NCI-H146 treated with DMSO at 0.1 percent for 48 hours (cell line): ENCODE results near the gene ROM1.
"Not testable (repeated sequence)": the region's sequence is repeated elsewhere in the genome, so short reads cannot be mapped to it uniquely, and the experiment has no call there.

Source experiments
- DNase-seq: peaks from one replicate; lab custom pipeline; 2025; ENCODE audit not compliant: unreplicated experiment; lab: John Stamatoyannopoulos, UW

The ROM1 gene

DNA sequence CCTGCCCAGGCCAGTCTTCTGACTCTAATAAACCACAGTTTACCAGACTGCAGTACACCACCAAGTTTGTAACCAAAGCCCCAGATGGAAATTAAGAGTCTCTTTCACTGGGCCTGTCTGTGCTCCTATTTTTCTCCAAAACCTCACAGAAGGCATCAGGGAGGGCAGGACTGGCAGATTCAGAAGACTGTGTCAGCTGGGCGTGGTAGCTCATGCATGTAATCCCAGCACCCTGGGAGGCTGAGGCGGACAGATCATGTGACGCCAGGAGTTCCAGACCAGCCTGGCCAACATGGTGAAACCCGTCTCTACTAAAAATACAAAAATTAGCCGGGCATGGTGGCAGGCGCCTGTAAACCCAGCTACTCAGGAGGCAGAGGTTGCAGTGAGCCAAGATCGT, 27.7 kb upstream of the ROM1 start:
- not testable (repeated sequence) for DNase-seq

DNA sequence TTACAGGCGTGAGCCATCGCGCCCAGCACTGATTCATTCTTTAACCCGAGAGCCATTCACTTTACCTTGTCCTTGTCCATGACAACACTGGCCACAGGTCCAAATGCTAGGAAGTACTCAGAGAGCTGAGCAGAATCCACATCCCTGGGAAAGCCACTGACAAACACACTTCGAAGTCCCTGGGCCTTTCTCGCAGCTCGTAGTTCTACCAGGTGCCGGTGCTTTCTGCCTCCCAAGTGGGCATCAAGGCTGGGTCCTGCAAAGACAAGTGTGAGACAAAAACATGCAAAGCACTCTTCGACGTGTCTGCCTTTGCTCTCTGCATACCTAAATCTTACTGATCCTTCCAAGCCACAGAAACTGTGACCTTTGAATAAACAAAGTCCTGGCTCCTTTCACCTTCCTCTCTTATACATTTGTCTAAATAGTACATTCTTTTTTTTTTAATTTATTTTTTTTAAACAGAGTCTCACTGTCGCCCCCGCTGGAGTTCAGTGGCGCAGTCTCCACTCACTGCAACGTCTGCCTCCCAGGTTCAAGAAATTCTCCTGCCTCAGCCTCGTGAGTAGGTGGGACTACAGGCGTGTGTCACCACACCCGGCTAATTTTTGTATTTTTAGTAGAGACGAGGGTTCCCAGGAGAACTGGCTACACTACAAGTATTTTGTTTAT, 24.0 kb upstream of the ROM1 start:
- DNase-seq, result no peak

DNA sequence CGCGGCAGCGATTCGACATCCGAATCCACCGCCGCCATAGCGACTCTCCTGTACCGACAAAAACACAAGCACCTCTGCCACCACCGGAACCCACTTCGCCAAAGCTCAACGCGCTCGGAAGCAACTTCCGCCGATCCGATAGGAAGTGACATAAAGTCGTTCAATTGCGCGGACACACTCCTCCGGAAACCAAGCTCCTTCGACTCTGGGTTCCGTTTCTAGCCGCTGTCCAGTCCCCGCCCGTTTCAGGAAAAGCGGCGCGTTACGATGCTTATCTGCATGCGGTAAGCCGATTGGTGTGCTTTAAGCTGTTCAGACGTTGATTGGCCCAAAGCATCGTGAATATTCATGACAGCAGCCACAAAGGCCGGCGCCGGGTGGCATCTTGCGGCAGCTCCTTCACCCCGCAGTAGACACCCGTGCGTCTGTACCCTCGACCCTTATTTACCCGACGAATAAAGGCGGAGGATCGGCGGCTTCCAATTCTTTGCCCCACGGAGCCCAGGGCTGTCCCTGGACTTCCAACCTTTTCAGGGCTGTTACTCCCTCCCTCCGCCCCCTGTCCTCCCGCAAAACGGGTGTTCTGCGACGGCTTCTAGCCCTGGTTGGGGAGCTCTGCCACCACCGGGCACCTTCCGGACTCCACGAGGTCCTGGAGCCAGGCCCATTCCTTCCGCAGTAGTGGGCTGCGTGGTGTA, 21.5 kb upstream of the ROM1 start, which contains the start of gene TUT1:
TUT1 (minus strand) TSS at position 76 of the 698 bp plus-strand sequence; CDS start at position 38, 38 bp downstream.
- peak; percentile 98 for DNase-seq

DNA sequence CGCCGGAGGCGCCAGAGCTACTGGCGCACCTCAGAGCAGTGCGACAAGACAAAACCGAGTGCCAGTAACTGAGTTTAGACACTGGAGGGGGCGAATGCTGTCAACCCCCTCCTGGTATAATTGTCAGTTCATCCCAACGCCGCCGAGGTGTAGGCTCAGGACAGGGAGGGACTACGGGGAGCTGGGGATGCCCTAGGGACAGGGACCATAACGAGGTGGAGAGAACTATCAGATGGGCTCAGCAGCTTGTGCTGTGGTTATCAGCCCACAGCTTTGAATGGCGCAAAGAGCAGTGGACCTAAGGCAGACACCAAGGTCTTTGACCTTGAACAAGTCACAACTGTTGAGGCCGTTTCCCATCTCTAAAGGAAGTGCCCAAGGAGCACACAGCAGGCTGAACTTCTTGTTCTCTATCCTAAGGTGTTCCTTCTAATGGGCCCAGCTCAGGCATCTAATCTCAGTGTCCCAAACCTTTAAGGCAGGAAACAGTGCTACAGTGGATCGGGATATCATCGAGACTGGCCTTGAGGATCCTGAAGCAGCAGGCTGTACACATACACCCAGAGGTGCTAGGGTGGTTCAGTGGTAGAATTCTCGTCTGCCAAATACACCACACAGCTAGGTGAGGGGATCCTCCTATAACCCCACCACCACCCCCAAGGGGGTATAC, 20.8 kb upstream of the ROM1 start:
- DNase-seq, result no peak

DNA sequence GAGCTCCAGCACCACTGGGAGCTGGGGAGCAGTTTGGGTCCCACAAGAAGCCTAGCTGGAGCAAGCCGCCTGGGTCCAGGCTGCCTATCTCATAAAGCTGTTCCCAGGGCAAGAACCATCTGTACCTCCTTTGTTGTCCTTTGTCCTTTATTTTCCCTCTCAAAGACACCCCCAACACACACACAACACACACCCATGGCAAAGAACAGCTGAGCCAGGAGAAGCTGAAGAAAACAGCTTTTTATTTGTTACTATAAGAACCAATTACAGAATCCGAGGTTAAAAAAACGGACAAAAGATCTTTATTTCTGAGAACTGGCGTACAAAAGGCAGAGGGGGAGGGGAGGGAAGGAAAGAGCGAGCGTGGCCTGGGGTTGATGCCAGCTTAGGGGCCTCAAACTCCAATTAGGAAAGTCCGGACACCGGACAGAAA, 20.1 kb upstream of the ROM1 start:
- DNase-seq, result no peak

DNA sequence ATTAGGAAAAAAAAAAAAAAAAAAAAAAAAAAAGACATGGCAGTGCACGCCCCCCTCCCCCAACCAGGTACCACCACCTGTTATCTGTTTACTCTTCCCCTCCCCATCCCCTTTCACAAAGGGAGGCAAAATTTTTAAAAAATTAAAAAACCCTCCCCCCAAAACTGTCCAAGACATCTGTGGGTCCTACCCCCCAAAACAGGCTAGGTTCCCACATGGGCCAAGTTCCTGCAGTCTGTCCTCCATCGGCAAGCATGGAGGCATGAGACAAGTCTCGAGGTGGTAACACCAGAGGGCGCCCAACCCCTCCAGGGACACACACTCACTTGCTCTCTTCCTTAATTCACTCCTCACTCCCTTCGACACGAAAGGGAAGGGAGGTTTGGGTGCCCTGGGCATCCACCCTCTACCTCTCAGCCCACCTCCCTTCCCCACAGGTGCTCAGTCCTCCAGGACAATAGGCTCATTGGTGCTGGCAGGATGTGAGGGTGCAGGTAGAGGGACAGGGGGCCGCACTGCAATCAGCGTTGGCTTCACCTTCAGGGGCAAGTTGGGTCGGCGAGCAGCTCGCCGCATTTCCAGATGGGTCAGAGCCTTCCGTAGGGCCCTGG, 19.5 kb upstream of the ROM1 start:
- no peak for DNase-seq

DNA sequence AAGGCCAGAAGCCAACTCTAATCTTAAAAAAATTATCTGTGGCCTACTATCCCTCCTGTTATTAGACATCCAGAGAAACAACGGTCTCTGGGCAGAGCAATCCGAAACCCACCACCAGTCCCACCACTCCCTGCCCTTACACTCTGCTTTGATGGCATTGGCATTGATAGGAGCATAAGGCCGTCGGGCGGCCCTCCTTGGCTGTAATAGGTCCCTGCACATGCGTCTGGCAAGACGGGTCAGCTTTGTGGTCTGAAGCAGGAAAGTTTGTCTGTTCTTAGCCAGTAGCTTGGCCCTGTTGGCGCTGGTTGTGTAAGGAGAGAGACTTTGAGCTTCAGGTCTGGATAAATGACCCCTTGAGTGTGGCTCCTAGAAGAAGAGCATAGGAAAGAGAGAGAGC, 17.9 kb upstream of the ROM1 start:
- no peak for DNase-seq

DNA sequence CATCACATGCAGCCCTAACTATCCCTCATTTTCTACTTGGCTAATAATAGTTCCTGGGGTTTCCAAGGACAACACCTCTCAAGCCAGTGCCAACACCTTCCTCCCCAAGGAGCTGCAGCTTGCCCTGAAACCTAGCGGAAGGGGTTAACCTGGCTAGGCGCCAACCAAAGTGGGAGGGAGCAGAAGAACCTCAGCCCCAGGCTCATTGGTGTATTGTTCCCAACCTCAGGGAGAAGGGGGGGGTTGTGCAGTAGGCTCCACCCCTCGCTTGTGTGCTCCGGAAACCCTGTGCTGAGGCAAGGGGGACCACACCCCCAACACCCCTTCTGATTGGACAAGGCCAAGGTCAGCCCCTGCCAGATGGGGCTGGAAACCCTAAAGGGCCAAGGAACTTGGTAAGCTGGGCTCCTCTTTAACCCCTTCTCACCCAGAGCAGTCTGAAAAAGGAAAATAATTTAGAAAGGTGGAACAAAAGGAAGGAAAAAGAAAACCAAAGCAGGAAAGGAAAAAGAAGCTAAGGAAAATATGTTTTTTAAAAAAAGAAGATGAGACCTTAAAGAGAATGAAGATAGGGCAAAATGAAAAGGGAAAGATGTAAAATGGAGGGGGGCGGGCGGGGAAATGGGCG, 13.9 kb upstream of the ROM1 start:
- no peak for DNase-seq

DNA sequence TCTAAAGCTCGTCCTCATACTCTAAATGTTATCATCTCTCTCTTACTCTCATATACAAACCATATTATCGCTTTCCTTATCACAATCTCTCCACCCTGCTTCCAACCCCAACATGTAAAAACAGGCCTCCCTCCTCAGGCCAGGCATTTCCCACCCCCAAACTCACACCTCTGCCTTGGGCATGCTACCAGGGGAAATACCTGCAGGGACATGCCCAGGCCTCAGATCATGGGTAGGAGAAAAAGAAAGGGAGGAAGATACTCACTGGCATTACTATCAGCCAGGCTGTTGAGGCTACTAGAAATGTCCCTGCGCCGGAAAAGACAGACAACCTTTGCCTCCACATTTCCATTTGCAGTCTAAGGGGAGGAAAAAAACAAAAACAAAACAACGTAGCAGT, 13.2 kb upstream of the ROM1 start:
- no peak for DNase-seq

DNA sequence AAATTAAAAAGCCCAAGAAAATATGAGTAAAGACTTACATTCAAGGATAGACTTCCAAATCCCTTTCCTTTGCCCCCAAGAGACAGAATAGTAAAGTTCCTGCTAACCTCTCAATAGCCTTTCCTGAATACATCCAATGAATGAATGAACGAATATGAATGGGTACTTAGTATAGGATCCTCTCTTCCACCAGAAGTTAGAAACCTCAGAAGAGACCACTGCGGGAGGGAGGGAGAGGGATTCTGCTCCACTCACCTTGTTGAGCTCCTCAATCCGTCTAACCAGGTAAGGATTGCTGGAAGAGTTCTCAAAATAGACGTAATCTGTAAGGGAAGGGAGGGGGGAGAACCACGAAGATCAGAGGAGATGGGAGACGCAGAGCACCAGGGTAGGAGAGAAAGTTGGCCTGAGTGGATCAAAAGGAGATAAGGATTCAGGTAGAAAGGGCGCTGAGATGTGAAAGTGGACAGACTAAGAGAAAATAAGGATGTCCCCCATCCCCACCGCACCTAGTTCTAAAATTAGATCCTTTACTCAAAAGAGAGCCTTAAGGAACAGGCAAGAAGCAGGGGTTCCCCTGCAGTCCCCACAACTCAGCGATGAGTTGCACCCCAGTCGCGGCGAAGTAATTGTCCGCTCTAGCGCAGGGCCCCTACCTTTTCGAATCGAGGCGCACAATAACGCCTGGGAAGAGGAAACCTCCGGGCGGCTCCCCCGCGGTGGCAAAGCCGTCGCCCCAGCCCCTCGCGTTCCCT, 12.5 kb upstream of the ROM1 start:
- no peak for DNase-seq

DNA sequence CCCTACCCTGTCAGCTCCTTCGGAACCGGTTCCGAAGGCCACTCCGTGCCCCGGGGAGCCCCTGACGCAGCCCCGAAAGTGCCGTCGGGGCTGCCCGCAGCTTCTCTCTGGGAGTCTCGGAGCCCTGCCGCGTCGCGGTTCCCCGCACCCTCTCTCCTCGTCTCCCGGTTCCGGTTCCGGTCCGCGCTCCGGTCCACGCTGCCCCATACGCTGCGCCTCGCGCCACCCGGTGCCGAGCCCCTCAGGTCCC, 12.0 kb upstream of the ROM1 start:
- peak; percentile 7 for DNase-seq

DNA sequence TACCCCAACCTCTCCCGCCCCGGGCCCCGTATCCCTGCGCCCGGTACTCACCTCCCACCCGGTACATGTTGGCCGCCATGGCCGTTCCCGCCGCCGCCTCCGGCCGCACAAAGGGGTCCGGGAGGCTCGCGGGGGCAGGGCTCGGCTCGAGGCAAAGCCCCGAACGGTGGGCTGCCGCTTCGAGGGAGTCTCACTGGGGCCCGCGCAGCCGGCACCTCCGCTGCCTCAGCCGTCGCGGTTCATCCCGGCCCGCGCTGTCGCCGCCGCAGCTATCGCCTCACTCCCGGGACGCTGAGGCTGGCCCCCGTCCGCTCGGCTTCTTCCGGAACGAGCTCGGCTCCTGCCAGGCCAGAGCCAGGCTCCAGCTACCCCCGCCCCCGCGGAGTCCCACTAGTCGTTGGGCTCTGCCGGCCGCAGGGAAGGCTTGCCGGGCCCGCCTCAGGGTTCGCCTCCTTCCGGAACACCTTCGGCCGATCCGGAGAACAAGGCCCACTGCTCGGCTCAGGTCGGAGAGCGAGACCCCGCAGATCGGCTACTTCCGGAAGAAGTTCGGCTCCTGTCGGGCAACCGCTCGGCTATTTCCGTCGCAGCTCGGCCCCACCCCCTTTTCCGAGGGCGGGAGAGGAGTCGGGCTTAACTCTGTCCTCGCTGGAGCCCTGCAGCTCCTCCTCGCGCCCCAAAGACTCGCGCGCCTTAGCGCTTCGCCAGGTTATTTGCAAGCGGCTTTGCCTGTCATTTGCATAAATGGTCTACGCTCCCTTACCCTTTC, 11.5 kb upstream of the ROM1 start, which contains the start of gene MTA2:
MTA2 (minus strand) TSS at position 494 of the 769 bp plus-strand sequence; CDS start at position 79, 415 bp downstream.
- DNase-seq, result peak; percentile 95

DNA sequence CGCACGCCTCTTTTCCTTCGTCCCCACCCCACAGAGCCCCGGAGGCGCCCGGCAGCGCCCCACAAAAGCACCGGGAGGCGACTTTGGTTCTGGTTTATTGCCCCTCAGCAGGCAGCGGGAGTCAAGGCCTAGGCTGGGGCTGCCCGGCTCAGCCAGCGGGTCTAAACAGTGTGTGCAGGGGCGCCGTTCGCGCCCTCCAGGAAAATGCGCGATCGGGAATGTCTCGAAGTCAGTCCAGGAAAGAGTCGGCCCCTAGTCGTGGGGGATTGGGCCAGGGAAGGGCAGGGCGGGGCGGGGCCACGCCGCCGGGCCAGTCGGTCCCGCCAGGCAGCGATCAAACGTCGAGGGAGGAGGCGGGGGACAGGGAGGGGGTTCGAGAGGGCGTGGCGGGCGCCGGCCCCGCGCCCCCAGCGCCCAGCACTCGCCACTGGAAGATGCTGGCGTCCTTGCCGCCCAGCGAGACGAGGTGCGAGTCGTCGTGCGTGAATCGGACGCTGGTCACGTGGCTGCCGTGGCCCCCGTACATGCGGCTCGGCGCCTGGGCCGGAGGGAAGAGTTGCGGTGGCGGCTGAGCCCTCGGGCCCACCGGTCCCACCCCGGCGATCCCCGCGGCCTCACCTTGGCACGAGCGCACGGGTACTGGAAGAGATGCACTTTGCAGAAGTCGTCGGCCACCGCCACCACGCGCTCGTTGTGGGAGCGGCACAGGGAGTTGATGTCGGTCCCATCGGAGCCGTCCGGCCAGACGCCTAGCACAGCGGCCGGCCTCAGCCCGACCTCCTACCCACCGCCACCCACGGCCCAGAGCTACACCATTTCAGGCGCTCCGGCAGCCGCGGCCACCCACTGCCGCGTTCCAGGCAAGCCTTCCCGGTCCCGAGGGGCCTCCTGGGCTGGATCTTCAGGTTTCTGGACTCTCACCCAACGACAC, 10.7 kb upstream of the ROM1 start:
- DNase-seq, result peak; percentile 69

DNA sequence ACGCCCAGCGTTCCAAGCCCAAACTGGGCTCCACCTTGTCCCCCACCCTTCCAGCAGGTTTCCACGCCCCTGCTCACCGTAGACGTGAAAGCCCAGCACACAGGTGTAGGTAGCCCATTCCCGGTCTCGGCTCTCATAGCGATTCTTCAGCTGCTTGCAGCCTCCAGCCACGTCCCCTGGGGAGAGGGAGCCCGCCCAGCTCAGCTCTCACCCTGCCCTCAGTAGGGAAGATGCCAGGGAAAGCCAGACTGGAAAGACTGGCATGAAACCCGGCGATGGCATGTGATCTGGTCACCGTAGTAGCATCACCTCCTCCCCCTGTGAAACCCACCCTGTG, 10.0 kb upstream of the ROM1 start:
- no peak for DNase-seq

DNA sequence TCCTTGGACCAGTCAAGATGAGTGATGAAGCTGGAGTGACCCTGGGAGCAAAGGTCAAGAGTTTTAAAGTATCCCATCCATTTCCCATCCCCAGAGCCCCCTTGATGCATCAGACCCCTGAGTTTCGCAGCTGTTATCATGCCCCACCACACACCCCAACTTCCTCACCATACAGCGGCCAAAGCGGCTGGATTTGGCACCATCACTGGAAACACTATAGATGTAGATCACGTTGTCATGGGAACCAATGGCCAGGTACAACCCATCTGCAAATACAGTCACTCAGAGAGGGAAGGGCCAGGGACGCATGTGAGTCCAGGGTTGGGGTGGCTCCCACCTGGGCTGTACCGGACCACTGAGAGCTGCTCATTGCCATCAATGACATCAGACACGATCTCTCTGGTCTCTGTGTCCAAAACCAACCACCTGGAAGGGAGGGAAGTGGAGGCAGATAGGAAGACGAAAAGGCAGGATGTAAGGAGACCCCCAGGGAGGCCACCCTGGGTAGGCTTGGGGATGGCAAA, 9.2 kb upstream of the ROM1 start:
- no peak for DNase-seq

DNA sequence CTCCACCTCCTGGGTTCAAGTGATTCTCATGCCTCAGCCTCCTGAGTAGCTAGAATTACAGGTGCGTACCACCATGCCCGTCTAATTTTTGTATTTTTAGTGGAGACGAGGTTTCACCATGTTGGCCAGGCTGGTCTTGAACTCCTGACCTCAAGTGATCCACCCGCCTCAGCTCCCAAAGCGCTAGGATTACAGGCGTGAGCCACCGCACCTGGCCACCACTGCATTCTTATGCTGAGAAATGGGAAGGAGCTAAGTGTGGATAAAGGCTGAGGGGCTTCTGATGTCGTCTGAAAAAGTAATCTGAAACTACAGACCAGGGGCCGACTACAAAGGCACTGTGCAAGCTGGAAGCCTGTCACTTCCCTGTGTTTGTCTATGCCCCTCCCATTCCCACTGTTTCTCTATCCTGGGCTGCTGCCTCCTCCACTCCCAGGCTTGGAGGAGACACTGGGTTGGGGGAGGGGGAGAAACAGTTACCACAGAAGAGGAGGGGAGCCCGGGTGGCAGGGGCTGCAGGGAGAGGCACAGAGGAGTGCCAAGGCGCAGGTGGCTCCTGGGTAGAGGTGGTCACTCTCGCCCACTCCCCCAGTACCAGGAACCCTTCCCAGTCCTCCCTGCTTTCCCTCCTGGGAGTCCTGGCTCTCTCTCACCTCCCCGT, 8.5 kb upstream of the ROM1 start:
- no peak for DNase-seq

DNA sequence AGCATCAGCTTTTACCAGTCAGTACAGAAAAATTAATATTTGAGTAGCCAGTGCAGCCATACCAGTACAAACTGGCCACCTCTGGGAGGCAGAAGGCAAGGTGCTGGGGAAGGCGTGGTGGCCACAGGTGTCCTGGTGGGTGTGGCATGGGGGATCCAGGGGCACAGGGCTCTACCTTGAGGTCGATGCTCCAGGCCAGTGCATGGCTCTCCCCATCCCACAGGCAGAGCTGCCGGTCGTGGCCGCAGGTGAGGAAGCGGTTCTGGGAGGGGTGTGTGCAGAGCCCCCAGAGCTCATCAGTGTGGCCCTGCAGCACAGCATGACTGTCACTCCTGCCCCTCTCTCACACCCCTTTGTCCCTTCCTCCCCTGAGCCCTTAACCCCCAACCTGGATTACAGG, 7.6 kb upstream of the ROM1 start:
- DNase-seq, result no peak

DNA sequence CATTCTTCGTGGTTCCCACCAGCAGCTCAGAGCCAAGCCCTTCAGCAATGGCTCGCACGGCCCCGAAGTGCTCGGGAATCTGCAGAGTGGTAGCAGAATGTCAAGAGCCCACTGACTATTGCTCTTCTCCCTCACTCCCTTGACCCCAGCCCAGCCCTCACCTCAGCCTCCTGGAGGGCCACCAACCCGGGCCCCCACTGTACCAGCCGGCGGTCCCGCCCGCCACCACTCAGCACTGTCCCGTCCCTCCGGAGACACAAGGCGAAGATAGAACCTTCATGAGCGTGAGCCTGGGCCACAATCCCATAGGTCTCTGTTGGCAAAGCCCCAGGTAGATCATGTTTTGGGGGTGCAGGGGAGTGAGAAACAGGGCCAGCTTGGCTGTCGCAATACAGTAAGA, 7.2 kb upstream of the ROM1 start:
- no peak for DNase-seq
